Liver (tissue), 9 donors: ENCODE measurements around the gene RTN4R. TPM values are rescaled to one million over a fixed set of nuclear protein-coding genes. Genes with fewer than 3 reads are reported as not detected.

Source experiments
- DNase-seq: peaks from one replicate; pipeline ENCODE4 v3.0.0-alpha.2; 2017; ENCODE audit warnings: low spot score
- H3K27ac ChIP-seq, 2 donors: one replicate each; pipeline ENCODE4 v1.7.0; 2013; ENCODE audit warnings: inconsistent platforms in 2 of 2, low read length in 2 of 2, control low read depth in 1 of 2, low read depth in 1 of 2, mild to moderate bottlenecking in 1 of 2
- H3K27me3 ChIP-seq, 4 donors: one replicate each; pipeline versions ENCODE4 v1.6.1 to v1.7.0; 2013; ENCODE audit warnings: low read length in 3 of 4, inconsistent platforms in 1 of 4, mild to moderate bottlenecking in 1 of 4, moderate library complexity in 1 of 4; ENCODE audit not compliant: control insufficient read depth in 4 of 4, insufficient read depth in 4 of 4
- H3K36me3 ChIP-seq, 4 donors: one replicate each; pipeline versions ENCODE4 v1.6.1 to v1.7.0; 2013; ENCODE audit warnings: low read length in 3 of 4, mild to moderate bottlenecking in 3 of 4, low read depth in 1 of 4, moderate library complexity in 1 of 4; ENCODE audit not compliant: control insufficient read depth in 4 of 4, insufficient read depth in 3 of 4
- H3K4me1 ChIP-seq, 4 donors: one replicate each; pipeline versions ENCODE4 v1.6.1 to v1.7.0; 2013; ENCODE audit warnings: low read length in 3 of 4, mild to moderate bottlenecking in 3 of 4, moderate library complexity in 1 of 4; ENCODE audit not compliant: control insufficient read depth in 4 of 4, insufficient read depth in 4 of 4
- H3K4me3 ChIP-seq, 3 donors: one replicate each; pipeline versions ENCODE4 v1.6.1 to v1.7.0; 2013; ENCODE audit warnings: low read length in 3 of 3, control low read depth in 1 of 3, low read depth in 1 of 3, mild to moderate bottlenecking in 1 of 3
- H3K9ac ChIP-seq, 2 donors: one replicate each; pipeline ENCODE4 v1.7.0; 2013; ENCODE audit warnings: low read length in 2 of 2, mild to moderate bottlenecking in 2 of 2, moderate library complexity in 2 of 2, control low read depth in 1 of 2, low read depth in 1 of 2
- H3K9me3 ChIP-seq, 4 donors: one replicate each; pipeline versions ENCODE4 v1.6.1 to v1.7.0; 2013; ENCODE audit warnings: low read length in 3 of 4; ENCODE audit not compliant: control insufficient read depth in 4 of 4
- ATF3 ChIP-seq: IDR thresholded peaks from 2 replicates; pipeline ENCODE4 v1.6.1; 2016; ENCODE audit warnings: antibody characterized with exemption
- EGR1 ChIP-seq, 2 donors: IDR thresholded peaks; 2 replicates each; pipeline ENCODE4 v1.6.1; 2016 to 2018; ENCODE audit warnings: antibody characterized with exemption in 2 of 2, low read depth in 2 of 2
- FOXA1 ChIP-seq: IDR thresholded peaks from 2 replicates; pipeline ENCODE4 v1.6.1; 2016; ENCODE audit warnings: antibody characterized with exemption
- GABPA ChIP-seq, 2 donors: IDR thresholded peaks in 1 of 2; conservative IDR thresholded peaks in 1 of 2; 2 replicates each; pipeline ENCODE4 v1.6.1; 2016; ENCODE audit warnings: antibody characterized with exemption in 2 of 2, mild to moderate bottlenecking in 1 of 2, moderate library complexity in 1 of 2
- HNF4A ChIP-seq, 2 donors: conservative IDR thresholded peaks; 2 replicates each; pipeline ENCODE4 v1.6.1; 2016; ENCODE audit warnings: antibody characterized with exemption in 2 of 2, mild to moderate bottlenecking in 2 of 2
- JUND ChIP-seq, 2 donors: IDR thresholded peaks; 2 replicates each; pipeline ENCODE4 v1.6.1; 2016; ENCODE audit warnings: antibody characterized with exemption in 2 of 2
- RXRA ChIP-seq, 2 donors: IDR thresholded peaks; 2 replicates each; pipeline ENCODE4 v1.6.1; 2017 to 2018; ENCODE audit warnings: antibody characterized with exemption in 2 of 2, mild to moderate bottlenecking in 1 of 2
- WGBS: extraction: QIAGEN DNeasy Blood & Tissue Kit; methylation state at CpG from one replicate; pipeline ENCODE4 v1.1.7; 2013; 5-methylcytosine and 5-hydroxymethylcytosine counted together
- polyA plus RNA-seq, 2 donors: library from polyadenylated mRNA; stranded (reverse) in 1 of 2; unstranded in 1 of 2; fragments of 200-250 nt in 1 of 2; fragments of >200 nt in 1 of 2; fragmentation: Nextera tagmentation in 1 of 2; extraction: Ambion mirVana in 1 of 2; gene quantifications; one replicate each; pipeline versions ENCODE4 v1.2.1 to v1.2.3, GENCODE V29; 2013 to 2015
- total RNA-seq, 2 donors: library from RNA; depleted of rRNA; stranded (reverse); fragments of >200 nt; gene quantifications; one replicate each; pipeline ENCODE4 v1.2.3, GENCODE V29; 2014
- TF ChIP-seq, protein P1 (sequence below): IDR thresholded peaks from 2 replicates; pipeline ENCODE4 v1.6.1; 2016; ENCODE audit warnings: antibody characterized with exemption
- TF ChIP-seq, protein P2 (sequence below): IDR thresholded peaks from 2 replicates; pipeline ENCODE4 v1.6.1; 2016; ENCODE audit warnings: antibody characterized with exemption
- donor health status: healthy.
- donor health status: healthy.
- donor health status: healthy.
- donor health status: healthy.
- donor health status: healthy.

Gene RTN4R
- total and polyA plus RNA-seq, 4 donors = 0.33 to 10.4 (median 1.1) TPM

DNA sequence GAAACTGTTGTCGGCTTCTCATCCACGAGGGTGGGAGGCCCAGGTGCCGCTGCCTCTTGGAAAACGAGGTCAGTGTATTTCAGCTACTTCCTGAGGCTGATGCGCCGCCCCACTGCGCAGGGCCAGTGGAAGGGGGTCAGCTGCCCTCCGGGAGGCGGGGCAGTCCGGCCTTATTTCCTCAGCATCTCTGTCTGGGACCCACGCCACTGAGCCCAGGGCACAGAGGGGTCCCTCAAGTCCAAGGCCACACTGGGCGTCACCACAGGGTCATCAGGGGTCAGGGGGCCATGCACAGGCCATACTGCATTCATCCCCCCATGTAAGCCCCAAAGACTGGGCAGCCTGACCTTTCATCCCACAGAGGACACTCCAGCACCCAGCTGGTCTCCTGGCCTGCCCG is 12.1 kb downstream of the RTN4R start:
- Histone ChIP-seq H3K27ac (no peak overlapping the region), H3K36me3 (no peaks in the 10 kb centered on the region), H3K27me3 (no peaks in the 10 kb centered on the region), H3K9ac (no peak overlapping the region), H3K9me3 (no peaks in the 10 kb centered on the region), H3K4me3 (no peak overlapping the region), H3K4me1 (no peaks in the 10 kb centered on the region)
- TF ChIP-seq, protein P1, sequence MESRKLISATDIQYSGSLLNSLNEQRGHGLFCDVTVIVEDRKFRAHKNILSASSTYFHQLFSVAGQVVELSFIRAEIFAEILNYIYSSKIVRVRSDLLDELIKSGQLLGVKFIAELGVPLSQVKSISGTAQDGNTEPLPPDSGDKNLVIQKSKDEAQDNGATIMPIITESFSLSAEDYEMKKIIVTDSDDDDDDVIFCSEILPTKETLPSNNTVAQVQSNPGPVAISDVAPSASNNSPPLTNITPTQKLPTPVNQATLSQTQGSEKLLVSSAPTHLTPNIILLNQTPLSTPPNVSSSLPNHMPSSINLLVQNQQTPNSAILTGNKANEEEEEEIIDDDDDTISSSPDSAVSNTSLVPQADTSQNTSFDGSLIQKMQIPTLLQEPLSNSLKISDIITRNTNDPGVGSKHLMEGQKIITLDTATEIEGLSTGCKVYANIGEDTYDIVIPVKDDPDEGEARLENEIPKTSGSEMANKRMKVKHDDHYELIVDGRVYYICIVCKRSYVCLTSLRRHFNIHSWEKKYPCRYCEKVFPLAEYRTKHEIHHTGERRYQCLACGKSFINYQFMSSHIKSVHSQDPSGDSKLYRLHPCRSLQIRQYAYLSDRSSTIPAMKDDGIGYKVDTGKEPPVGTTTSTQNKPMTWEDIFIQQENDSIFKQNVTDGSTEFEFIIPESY = no peak
- TF ChIP-seq EGR1 (IDR thresholded peaks at IDR 0.05; ENCODE audit: low read depth in 2 of 2) (no peak), JUND (IDR thresholded peaks at IDR 0.05) (no peak), RXRA (IDR thresholded peaks at IDR 0.05) (no peak), GABPA (IDR thresholded peaks at IDR 0.05 in 1 of 2, conservative IDR thresholded peaks at IDR 0.05 in 1 of 2) (no peak), HNF4A (conservative IDR thresholded peaks at IDR 0.05) (no peak), ATF3 (no peak)
- TF ChIP-seq, protein P2, sequence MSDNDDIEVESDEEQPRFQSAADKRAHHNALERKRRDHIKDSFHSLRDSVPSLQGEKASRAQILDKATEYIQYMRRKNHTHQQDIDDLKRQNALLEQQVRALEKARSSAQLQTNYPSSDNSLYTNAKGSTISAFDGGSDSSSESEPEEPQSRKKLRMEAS = no peak
- 93% methylated on average over 13 of the region's 13 CpGs for WGBS
- DNase-seq = no peak

GRCh38 chr22:20254975-20255946 is 12.9 kb downstream of the RTN4R start:
- Histone ChIP-seq H3K27me3 (no peaks in the 10 kb centered on the region), H3K4me1 (peaks cover 0 to 3% (median 2%) of the 10 kb centered on the region in 4 donors), H3K9me3 (no peaks in the 10 kb centered on the region), H3K4me3 (no peak overlapping the region), H3K36me3 (no peaks in the 10 kb centered on the region), H3K9ac (no peak overlapping the region), H3K27ac (no peak overlapping the region)
- DNase-seq = no peak
- WGBS = 92% methylated on average over 23 of the region's 23 CpGs
- no peak for TF ChIP-seq RXRA (IDR thresholded peaks at IDR 0.05)

- TF ChIP-seq, protein P2 = no peak
- TF ChIP-seq FOXA1 = no peak
- 90% methylated on average over 7 of the region's 7 CpGs for WGBS
- Histone ChIP-seq H3K4me3 (no peak overlapping the region), H3K27me3 (no peaks in the 10 kb centered on the region), H3K4me1 (peaks cover 9 to 24% (median 23%) of the 10 kb centered on the region in 4 donors), H3K36me3 (no peaks in the 10 kb centered on the region), H3K27ac (no peak overlapping the region), H3K9ac (no peak overlapping the region), H3K9me3 (no peaks in the 10 kb centered on the region)
- no peak for DNase-seq
These were observed 15.0 kb downstream of the RTN4R start for GRCh38 chr22:20253161-20253560.
